ENCODE data around the gene PKDCC.

The PKDCC gene

DNA sequence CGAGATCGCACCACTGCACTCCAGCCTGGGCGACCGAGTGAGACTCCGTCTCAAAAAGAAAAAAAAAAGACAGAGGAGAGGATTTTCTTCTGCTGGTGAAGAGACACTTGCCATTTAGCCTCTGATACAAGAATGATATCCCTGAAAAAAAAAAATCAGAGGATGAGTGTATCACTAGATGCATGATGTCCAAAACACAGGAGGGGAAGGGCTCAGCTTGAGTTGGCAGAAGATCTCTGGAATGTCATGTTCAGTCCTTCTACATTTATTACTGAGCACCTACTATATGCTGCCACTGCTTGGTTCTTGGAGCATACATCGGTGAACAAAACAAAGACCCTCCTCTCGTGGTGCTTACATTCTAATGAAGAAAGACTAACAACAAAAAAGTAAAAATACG lies 10.9 kb upstream of the PKDCC start:
- Histone ChIP-seq H3K4me3 (no peak overlapping the region), H3K27ac (no peak overlapping the region)
- DNase-seq (ENCODE audit: low spot score) = no peak
- TF ChIP-seq, protein P1, sequence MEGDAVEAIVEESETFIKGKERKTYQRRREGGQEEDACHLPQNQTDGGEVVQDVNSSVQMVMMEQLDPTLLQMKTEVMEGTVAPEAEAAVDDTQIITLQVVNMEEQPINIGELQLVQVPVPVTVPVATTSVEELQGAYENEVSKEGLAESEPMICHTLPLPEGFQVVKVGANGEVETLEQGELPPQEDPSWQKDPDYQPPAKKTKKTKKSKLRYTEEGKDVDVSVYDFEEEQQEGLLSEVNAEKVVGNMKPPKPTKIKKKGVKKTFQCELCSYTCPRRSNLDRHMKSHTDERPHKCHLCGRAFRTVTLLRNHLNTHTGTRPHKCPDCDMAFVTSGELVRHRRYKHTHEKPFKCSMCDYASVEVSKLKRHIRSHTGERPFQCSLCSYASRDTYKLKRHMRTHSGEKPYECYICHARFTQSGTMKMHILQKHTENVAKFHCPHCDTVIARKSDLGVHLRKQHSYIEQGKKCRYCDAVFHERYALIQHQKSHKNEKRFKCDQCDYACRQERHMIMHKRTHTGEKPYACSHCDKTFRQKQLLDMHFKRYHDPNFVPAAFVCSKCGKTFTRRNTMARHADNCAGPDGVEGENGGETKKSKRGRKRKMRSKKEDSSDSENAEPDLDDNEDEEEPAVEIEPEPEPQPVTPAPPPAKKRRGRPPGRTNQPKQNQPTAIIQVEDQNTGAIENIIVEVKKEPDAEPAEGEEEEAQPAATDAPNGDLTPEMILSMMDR (IDR thresholded peaks at IDR 0.05) = no peak

DNA sequence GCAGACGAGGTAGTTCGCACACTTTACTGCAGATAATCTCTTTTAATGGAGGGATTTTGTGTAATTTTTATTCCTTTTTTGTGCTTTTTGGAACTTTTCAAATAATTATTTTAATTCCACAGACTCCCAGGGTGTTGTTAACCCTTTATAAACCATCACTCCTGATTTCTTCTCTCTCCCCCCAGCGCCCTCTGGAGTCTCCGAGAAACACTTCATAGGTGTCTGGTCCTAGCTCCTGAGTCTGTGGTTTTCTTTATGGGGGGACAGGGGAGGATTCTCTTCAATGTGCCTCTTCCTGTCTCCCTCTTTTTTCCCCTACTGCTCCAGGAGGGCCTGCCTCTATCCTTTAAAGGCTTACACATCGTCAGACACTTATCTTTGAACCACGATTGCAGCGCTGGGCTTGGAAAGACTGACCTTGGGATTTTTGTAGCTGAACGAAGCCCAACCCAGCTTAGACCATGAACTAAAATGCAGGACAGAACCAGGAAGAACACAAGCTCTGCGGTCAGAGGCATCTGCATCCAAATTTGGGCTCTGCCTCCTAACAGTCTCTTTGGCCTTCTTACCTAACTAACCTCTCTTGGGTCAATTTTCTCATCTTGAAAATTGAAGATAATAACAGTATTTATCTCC lies 7.1 kb upstream of the PKDCC start:
- H3K27ac ChIP-seq = no peak overlapping the region
- DNase-seq (ENCODE audit: low spot score) = peak; percentile 69
- TF ChIP-seq, protein P1 (IDR thresholded peaks at IDR 0.05) = no peak
- no peak overlapping the region for H3K4me3 ChIP-seq

DNA sequence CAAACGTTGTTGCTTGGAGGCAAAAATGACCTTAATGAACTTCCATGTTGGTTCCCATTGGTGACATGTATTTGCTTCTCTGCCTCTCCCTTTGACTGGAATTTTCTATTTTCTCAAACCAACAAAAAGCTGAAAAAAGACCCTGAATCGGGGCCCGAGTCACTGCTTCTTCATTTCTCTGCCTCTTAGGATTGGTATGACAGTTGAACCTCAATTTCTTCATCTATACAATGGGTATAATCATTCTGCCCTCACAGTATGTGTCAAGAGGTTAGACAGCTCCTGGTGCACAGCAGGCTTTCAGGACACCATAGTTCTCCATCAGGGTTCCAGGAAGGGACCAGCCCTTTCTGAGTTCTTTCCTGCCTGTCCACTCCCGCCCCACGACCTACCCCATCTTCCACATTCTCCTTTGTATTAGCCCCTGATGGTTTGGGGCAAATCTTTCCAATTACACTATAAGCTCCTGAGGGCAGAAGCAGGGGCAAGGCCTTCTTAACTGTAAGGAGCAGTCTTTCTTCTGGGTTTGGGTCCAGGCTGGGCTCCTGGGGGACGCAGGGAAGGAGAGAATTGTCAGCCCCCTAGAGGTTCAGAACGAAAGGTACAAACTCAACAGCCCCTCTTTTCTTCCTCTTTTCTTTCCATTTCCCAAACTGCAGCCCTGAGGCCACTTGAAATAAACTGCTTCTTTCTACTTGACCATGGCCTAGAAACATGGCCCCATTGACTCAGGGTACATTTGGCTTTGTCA lies 6.3 kb upstream of the PKDCC start:
- Histone ChIP-seq H3K27ac (no peak overlapping the region), H3K4me3 (no peak overlapping the region)
- DNase-seq (ENCODE audit: low spot score) = peak; percentile 55
- TF ChIP-seq, protein P1 (IDR thresholded peaks at IDR 0.05) = no peak

DNA sequence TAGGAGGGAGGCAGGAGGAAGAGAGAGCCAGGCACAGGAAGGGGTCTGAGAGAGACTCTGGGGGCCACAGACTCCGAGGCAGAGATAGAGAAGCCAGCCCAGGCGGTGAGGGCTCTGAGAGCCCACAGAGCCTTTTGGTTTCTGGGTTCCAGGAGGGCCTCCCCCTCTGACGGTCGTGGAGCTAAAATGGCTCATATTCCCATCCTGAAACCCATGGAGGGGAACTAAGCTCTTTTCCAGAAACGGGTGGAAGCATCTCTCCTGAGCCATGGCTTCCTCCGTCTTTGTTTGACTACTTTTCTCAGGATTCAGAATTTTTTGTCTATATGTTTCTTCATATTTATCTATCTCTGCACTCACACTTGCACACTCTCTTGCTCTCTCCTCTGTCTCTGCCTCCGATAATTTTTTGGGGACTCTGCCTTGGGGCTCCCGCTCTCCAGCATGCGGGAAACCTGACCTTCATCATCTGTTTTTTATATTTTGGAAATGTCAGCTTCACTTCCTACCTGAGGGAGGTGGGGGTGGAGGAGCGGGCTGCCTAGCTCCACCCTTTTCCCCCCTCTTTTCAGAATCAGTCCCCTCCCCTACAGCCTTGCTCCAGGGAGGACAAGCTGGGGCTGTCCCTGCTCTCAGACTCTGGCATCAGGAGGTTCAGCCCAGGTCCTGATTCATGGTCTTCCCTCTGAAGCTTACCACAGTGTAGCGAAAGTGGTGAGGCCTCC lies 5.0 kb upstream of the PKDCC start:
- Histone ChIP-seq H3K27ac (no peak overlapping the region), H3K4me3 (no peak overlapping the region)
- TF ChIP-seq, protein P1 (IDR thresholded peaks at IDR 0.05) = no peak
- no peak for DNase-seq (ENCODE audit: low spot score)

DNA sequence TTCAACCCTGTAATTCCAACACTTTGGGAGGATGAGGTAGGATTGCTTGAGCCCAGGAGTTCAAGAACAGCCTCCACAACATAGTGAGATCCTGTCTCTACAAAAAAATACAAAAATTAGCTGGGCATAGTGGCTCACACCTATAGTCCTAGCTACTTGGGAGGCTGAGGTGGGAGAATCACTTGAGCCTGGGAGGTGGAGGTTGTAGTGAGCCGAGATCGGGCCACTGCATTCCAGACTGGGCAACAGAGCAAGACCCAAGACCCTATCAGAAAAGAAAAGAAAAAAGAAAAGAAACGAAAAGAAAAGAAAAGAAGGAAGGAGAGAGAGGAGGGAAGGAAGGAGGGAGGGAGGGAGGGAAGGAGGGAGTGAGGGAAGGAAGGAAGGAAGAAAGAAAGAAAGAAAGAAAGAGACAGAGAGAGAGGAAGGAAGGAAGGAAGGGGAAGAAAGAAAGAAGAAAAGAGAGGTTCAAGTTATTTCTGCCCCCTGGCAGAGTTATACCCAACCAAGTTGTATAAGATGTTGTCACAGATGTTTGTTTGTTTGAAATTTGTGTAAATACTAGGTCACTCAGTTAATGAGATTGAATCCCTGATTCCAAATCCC lies 3.9 kb upstream of the PKDCC start:
- H3K4me3 ChIP-seq = no peak overlapping the region
- DNase-seq (ENCODE audit: low spot score) = no peak
- H3K27ac ChIP-seq = no peak overlapping the region
- TF ChIP-seq, protein P1 (IDR thresholded peaks at IDR 0.05) = no peak

DNA sequence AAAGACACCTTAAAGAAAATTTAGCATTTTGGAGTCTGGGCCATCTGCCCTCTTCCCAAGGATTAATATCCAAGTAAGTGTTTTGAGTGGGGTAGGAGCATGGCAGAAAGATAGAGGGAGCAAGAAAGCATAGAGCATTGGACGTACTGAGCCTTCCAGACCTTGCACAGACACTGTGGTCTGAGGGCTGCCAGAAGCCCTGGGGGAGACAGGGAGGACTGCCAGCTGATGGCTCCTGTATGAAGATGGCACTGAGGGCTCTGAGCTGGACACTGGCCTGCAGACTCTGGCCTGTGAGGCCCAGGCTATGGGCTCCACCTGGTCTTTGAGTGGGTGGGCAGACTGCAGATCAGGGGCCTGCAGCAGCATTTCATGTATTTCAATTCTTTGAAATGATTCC lies 2.9 kb upstream of the PKDCC start:
- no peak for DNase-seq (ENCODE audit: low spot score)
- Histone ChIP-seq H3K4me3 (no peak overlapping the region), H3K27ac (no peak overlapping the region)
- TF ChIP-seq, protein P1 (IDR thresholded peaks at IDR 0.05) = no peak
